ENCODE measurements around the gene SLC26A9.

GRCh38 chr1:205986292-205986691, 43.0 kb upstream of the SLC26A9 start:
- TF ChIP-seq CTCF (conservative IDR thresholded peaks at IDR 0.05; ENCODE audit: low read depth, low read length): 0 out of 2 replicates have a peak, but pooled peaks have one; percentile 2
- TF ChIP-seq POLR2A (IDR thresholded peaks at IDR 0.05; ENCODE audit: low read depth, low read length): no peak
- TF ChIP-seq SMC3 (IDR thresholded peaks at IDR 0.05; ENCODE audit: low read depth, low read length): no peak
- no peak for TF ChIP-seq USF2 (IDR thresholded peaks at IDR 0.05; ENCODE audit: low read depth, low read length)
- no peak for TF ChIP-seq MAFK (IDR thresholded peaks at IDR 0.05; ENCODE audit: low read depth, low read length)
- TF ChIP-seq MXI1 (IDR thresholded peaks at IDR 0.05; ENCODE audit: borderline replicate concordance, low read depth, low read length): no peak
